ENCODE results near the gene PEX3.
"Not testable (repeated sequence)": the region's sequence is repeated elsewhere in the genome, so short reads cannot be mapped to it uniquely, and the experiment has no call there.

PEX3 gene

GRCh38 chr6:143449714-143450452 lies 722 bp upstream of the PEX3 start:
- peak overlapping the region; percentile 93 for H3K9ac ChIP-seq (ENCODE audit: low read length)
- peak; percentile 19 for DNase-seq (ENCODE audit: low read depth)
- H3K36me3 ChIP-seq (ENCODE audit: control insufficient read depth, insufficient read depth, low read length, severe bottlenecking), result peaks cover 15% of the 10 kb centered on the region
- H3K9me3 ChIP-seq (ENCODE audit: control insufficient read depth, low read length), result no peaks in the 10 kb centered on the region
- H3K27me3 ChIP-seq (replicated peaks; ENCODE audit: control insufficient read depth, insufficient read depth, low read length), result no peaks in the 10 kb centered on the region
- H3K4me3 ChIP-seq (ENCODE audit: low read length), result peak overlapping the region; percentile 97
- H3K4me1 ChIP-seq (ENCODE audit: control insufficient read depth, insufficient read depth, low read length), result peaks cover 23% of the 10 kb centered on the region

GRCh38 chr6:143451531-143451930 lies 926 bp downstream of the PEX3 start:
- H3K27me3 ChIP-seq (replicated peaks; ENCODE audit: control insufficient read depth, insufficient read depth, low read length), result no peaks in the 10 kb centered on the region
- DNase-seq (ENCODE audit: low read depth), result peak; percentile 63
- peaks cover 15% of the 10 kb centered on the region for H3K36me3 ChIP-seq (ENCODE audit: control insufficient read depth, insufficient read depth, low read length, severe bottlenecking)
- H3K9ac ChIP-seq (ENCODE audit: low read length), result peak overlapping the region; percentile 93
- H3K4me1 ChIP-seq (ENCODE audit: control insufficient read depth, insufficient read depth, low read length), result peaks cover 23% of the 10 kb centered on the region
- H3K9me3 ChIP-seq (ENCODE audit: control insufficient read depth, low read length), result no peaks in the 10 kb centered on the region
- peak overlapping the region; percentile 97 for H3K4me3 ChIP-seq (ENCODE audit: low read length)

GRCh38 chr6:143457563-143458359 lies 7.2 kb downstream of the PEX3 start:
- Histone ChIP-seq H3K36me3 (ENCODE audit: control insufficient read depth, insufficient read depth, low read length, severe bottlenecking) (peaks cover 42% of the 10 kb centered on the region), H3K9me3 (ENCODE audit: control insufficient read depth, low read length) (no peaks in the 10 kb centered on the region), H3K4me3 (ENCODE audit: low read length) (no peak overlapping the region), H3K9ac (ENCODE audit: low read length) (no peak overlapping the region), H3K4me1 (ENCODE audit: control insufficient read depth, insufficient read depth, low read length) (peaks cover 9% of the 10 kb centered on the region), H3K27me3 (replicated peaks; ENCODE audit: control insufficient read depth, insufficient read depth, low read length) (no peaks in the 10 kb centered on the region)
- DNase-seq (ENCODE audit: low read depth), result peak; percentile 17

- Histone ChIP-seq H3K36me3 (ENCODE audit: control insufficient read depth, insufficient read depth, low read length, severe bottlenecking) (peaks cover 48% of the 10 kb centered on the region), H3K9me3 (ENCODE audit: control insufficient read depth, low read length) (no peaks in the 10 kb centered on the region), H3K4me3 (ENCODE audit: low read length) (no peak overlapping the region), H3K27me3 (replicated peaks; ENCODE audit: control insufficient read depth, insufficient read depth, low read length) (no peaks in the 10 kb centered on the region), H3K9ac (ENCODE audit: low read length) (no peak overlapping the region), H3K4me1 (ENCODE audit: control insufficient read depth, insufficient read depth, low read length) (no peaks in the 10 kb centered on the region)
- DNase-seq (ENCODE audit: low read depth), result no peak
Measured at GRCh38 chr6:143465546-143465945, 14.9 kb downstream of the PEX3 start.

- no peaks in the 10 kb centered on the region for H3K4me1 ChIP-seq (ENCODE audit: control insufficient read depth, insufficient read depth, low read length)
- peaks cover 42% of the 10 kb centered on the region for H3K36me3 ChIP-seq (ENCODE audit: control insufficient read depth, insufficient read depth, low read length, severe bottlenecking)
- no peak for DNase-seq (ENCODE audit: low read depth)
- H3K27me3 ChIP-seq (replicated peaks; ENCODE audit: control insufficient read depth, insufficient read depth, low read length), result no peaks in the 10 kb centered on the region
- no peaks in the 10 kb centered on the region for H3K9me3 ChIP-seq (ENCODE audit: control insufficient read depth, low read length)
- no peak overlapping the region for H3K4me3 ChIP-seq (ENCODE audit: low read length)
- no peak overlapping the region for H3K9ac ChIP-seq (ENCODE audit: low read length)
Measured at GRCh38 chr6:143468026-143468425, 17.4 kb downstream of the PEX3 start.

GRCh38 chr6:143468823-143469222 lies 18.2 kb downstream of the PEX3 start:
- peaks cover 43% of the 10 kb centered on the region for H3K36me3 ChIP-seq (ENCODE audit: control insufficient read depth, insufficient read depth, low read length, severe bottlenecking)
- not testable (repeated sequence) for DNase-seq (ENCODE audit: low read depth); H3K4me1 ChIP-seq (ENCODE audit: control insufficient read depth, insufficient read depth, low read length); H3K9me3 ChIP-seq (ENCODE audit: control insufficient read depth, low read length); H3K9ac ChIP-seq (ENCODE audit: low read length); H3K27me3 ChIP-seq (replicated peaks; ENCODE audit: control insufficient read depth, insufficient read depth, low read length); H3K4me3 ChIP-seq (ENCODE audit: low read length)

GRCh38 chr6:143471822-143472221 lies 21.2 kb downstream of the PEX3 start:
- no peaks in the 10 kb centered on the region for H3K9me3 ChIP-seq (ENCODE audit: control insufficient read depth, low read length)
- DNase-seq (ENCODE audit: low read depth), result peak; percentile 17
- H3K4me3 ChIP-seq (ENCODE audit: low read length), result no peak overlapping the region
- peaks cover 52% of the 10 kb centered on the region for H3K36me3 ChIP-seq (ENCODE audit: control insufficient read depth, insufficient read depth, low read length, severe bottlenecking)
- no peaks in the 10 kb centered on the region for H3K4me1 ChIP-seq (ENCODE audit: control insufficient read depth, insufficient read depth, low read length)
- H3K27me3 ChIP-seq (replicated peaks; ENCODE audit: control insufficient read depth, insufficient read depth, low read length), result no peaks in the 10 kb centered on the region
- no peak overlapping the region for H3K9ac ChIP-seq (ENCODE audit: low read length)

GRCh38 chr6:143476545-143476944 lies 25.9 kb downstream of the PEX3 start:
- Histone ChIP-seq H3K27me3 (replicated peaks; ENCODE audit: control insufficient read depth, insufficient read depth, low read length) (no peaks in the 10 kb centered on the region), H3K9ac (ENCODE audit: low read length) (no peak overlapping the region), H3K4me1 (ENCODE audit: control insufficient read depth, insufficient read depth, low read length) (no peaks in the 10 kb centered on the region), H3K4me3 (ENCODE audit: low read length) (no peak overlapping the region), H3K36me3 (ENCODE audit: control insufficient read depth, insufficient read depth, low read length, severe bottlenecking) (peaks cover 72% of the 10 kb centered on the region), H3K9me3 (ENCODE audit: control insufficient read depth, low read length) (no peaks in the 10 kb centered on the region)
- no peak for DNase-seq (ENCODE audit: low read depth)

- peaks cover 2% of the 10 kb centered on the region for H3K4me1 ChIP-seq (ENCODE audit: control insufficient read depth, insufficient read depth, low read length)
- no peaks in the 10 kb centered on the region for H3K9me3 ChIP-seq (ENCODE audit: control insufficient read depth, low read length)
- peaks cover 52% of the 10 kb centered on the region for H3K36me3 ChIP-seq (ENCODE audit: control insufficient read depth, insufficient read depth, low read length, severe bottlenecking)
- no peak overlapping the region for H3K4me3 ChIP-seq (ENCODE audit: low read length)
- H3K27me3 ChIP-seq (replicated peaks; ENCODE audit: control insufficient read depth, insufficient read depth, low read length), result no peaks in the 10 kb centered on the region
- DNase-seq (ENCODE audit: low read depth), result no peak
- H3K9ac ChIP-seq (ENCODE audit: low read length), result no peak overlapping the region
Measured at GRCh38 chr6:143478479-143479062, 28.0 kb downstream of the PEX3 start.

GRCh38 chr6:143482593-143482992 lies 32.0 kb downstream of the PEX3 start:
- Histone ChIP-seq H3K36me3 (ENCODE audit: control insufficient read depth, insufficient read depth, low read length, severe bottlenecking) (peaks cover 23% of the 10 kb centered on the region), H3K9me3 (ENCODE audit: control insufficient read depth, low read length) (no peaks in the 10 kb centered on the region), H3K9ac (ENCODE audit: low read length) (no peak overlapping the region), H3K27me3 (replicated peaks; ENCODE audit: control insufficient read depth, insufficient read depth, low read length) (no peaks in the 10 kb centered on the region), H3K4me1 (ENCODE audit: control insufficient read depth, insufficient read depth, low read length) (peaks cover 19% of the 10 kb centered on the region), H3K4me3 (ENCODE audit: low read length) (no peak overlapping the region)
- no peak for DNase-seq (ENCODE audit: low read depth)

GRCh38 chr6:143485967-143486366 lies 35.4 kb downstream of the PEX3 start:
- no peak for DNase-seq (ENCODE audit: low read depth)
- peaks cover 7% of the 10 kb centered on the region for H3K36me3 ChIP-seq (ENCODE audit: control insufficient read depth, insufficient read depth, low read length, severe bottlenecking)
- H3K4me1 ChIP-seq (ENCODE audit: control insufficient read depth, insufficient read depth, low read length), result peaks cover 19% of the 10 kb centered on the region
- H3K9me3 ChIP-seq (ENCODE audit: control insufficient read depth, low read length), result no peaks in the 10 kb centered on the region
- no peak overlapping the region for H3K4me3 ChIP-seq (ENCODE audit: low read length)
- H3K9ac ChIP-seq (ENCODE audit: low read length), result no peak overlapping the region
- no peaks in the 10 kb centered on the region for H3K27me3 ChIP-seq (replicated peaks; ENCODE audit: control insufficient read depth, insufficient read depth, low read length)

Data from adipocyte (in vitro differentiated cells).